Immature natural killer cell (primary cell): ENCODE results near the gene ASPSCR1. TPM values are rescaled to one million over a fixed set of nuclear protein-coding genes. Genes with fewer than 3 reads are reported as not detected.
A peak's percentile ranks its signal among the peaks of the same experiment; 100 is the strongest.
"Not testable (repeated sequence)": the region's sequence is repeated elsewhere in the genome, so short reads cannot be mapped to it uniquely, and the experiment has no call there.

Experiments
- DNase-seq, 3 donors: peaks; one replicate each; pipeline ENCODE4 v3.0.0; 2022; ENCODE audit warnings: mixed read lengths in 1 of 3
- H3K27ac Mint-ChIP-seq, 6 donors: one replicate each; pipeline ENCODE4 v1.8.0; 2020; ENCODE audit warnings: mixed read lengths in 6 of 6, mild to moderate bottlenecking in 5 of 6, inconsistent platforms in 4 of 6, moderate library complexity in 3 of 6
- H3K27me3 Mint-ChIP-seq, 3 donors: one replicate each; pipeline ENCODE4 v1.8.0; 2020 to 2021; ENCODE audit warnings: low read depth in 3 of 3, mild to moderate bottlenecking in 3 of 3, mixed read lengths in 3 of 3, moderate library complexity in 3 of 3, inconsistent platforms in 1 of 3
- H3K36me3 Mint-ChIP-seq, 3 donors: one replicate each; pipeline ENCODE4 v1.8.0; 2020; ENCODE audit warnings: mixed read lengths in 3 of 3, inconsistent platforms in 2 of 3, mild to moderate bottlenecking in 2 of 3
- H3K4me1 Mint-ChIP-seq, 2 donors: one replicate each; pipeline ENCODE4 v1.8.0; 2020; ENCODE audit warnings: inconsistent platforms in 2 of 2, mild to moderate bottlenecking in 2 of 2, mixed read lengths in 2 of 2, moderate library complexity in 1 of 2
- H3K4me3 Mint-ChIP-seq, 5 donors: one replicate each; pipeline ENCODE4 v1.8.0; 2020; ENCODE audit warnings: mild to moderate bottlenecking in 5 of 5, mixed read lengths in 5 of 5, inconsistent platforms in 3 of 5, moderate library complexity in 3 of 5
- H3K9me3 Mint-ChIP-seq, 6 donors: one replicate each; pipeline ENCODE4 v1.8.0; 2020; ENCODE audit warnings: mild to moderate bottlenecking in 6 of 6, mixed read lengths in 6 of 6, inconsistent platforms in 4 of 6, moderate library complexity in 3 of 6
- polyA plus RNA-seq, 3 donors: library from polyadenylated mRNA; unstranded; fragments of 300-500 nt; fragmentation: Illumina TruSeq; gene quantifications; one replicate each; pipeline ENCODE4 v1.2.3, GENCODE V29; 2021

The ASPSCR1 gene
- polyA plus RNA-seq, 3 donors from 2014 or later: 21.1 to 32.9 (median 31.3) TPM

DNA sequence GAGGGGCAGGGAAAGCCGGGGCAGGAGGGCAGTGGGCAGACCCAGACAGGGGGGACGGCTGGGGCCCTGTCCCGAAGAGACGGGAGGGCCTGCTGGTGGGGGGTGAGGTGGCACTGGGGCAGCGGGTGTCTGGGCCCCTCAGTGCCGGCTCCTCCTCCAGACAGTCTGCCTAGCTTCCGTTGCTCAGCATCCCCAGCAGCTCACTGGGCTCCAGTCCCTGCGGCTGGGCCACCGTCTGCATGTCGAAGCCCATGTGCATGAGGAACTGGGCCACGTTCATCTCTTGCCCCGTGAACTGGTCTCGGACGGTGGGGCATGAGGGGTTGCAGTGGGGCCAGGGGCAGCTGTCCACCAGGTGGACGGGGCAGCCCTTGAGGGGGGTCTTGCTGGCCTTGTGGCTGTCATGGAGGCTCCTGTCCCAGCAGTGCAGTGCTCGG is 24.6 kb upstream of the ASPSCR1 start:
- H3K27ac Mint-ChIP-seq: no peak overlapping the region
- H3K9me3 Mint-ChIP-seq: no peaks in the 10 kb centered on the region
- no peaks in the 10 kb centered on the region for H3K36me3 Mint-ChIP-seq
- no peak overlapping the region for H3K4me3 Mint-ChIP-seq
- H3K27me3 Mint-ChIP-seq: peaks cover 0 to 8% (median 2%) of the 10 kb centered on the region in 3 donors
- DNase-seq: no peak
- peaks cover 0 to 1% of the 10 kb centered on the region in 2 donors for H3K4me1 Mint-ChIP-seq

- not testable (repeated sequence) for H3K4me3 Mint-ChIP-seq, H3K4me1 Mint-ChIP-seq, H3K27ac Mint-ChIP-seq, DNase-seq, H3K36me3 Mint-ChIP-seq, H3K9me3 Mint-ChIP-seq
- peaks cover 2 to 10% (median 5%) of the 10 kb centered on the region in 3 donors for H3K27me3 Mint-ChIP-seq
These were observed 24.0 kb upstream of the ASPSCR1 start for GRCh38 chr17:81953443-81953842.

DNA sequence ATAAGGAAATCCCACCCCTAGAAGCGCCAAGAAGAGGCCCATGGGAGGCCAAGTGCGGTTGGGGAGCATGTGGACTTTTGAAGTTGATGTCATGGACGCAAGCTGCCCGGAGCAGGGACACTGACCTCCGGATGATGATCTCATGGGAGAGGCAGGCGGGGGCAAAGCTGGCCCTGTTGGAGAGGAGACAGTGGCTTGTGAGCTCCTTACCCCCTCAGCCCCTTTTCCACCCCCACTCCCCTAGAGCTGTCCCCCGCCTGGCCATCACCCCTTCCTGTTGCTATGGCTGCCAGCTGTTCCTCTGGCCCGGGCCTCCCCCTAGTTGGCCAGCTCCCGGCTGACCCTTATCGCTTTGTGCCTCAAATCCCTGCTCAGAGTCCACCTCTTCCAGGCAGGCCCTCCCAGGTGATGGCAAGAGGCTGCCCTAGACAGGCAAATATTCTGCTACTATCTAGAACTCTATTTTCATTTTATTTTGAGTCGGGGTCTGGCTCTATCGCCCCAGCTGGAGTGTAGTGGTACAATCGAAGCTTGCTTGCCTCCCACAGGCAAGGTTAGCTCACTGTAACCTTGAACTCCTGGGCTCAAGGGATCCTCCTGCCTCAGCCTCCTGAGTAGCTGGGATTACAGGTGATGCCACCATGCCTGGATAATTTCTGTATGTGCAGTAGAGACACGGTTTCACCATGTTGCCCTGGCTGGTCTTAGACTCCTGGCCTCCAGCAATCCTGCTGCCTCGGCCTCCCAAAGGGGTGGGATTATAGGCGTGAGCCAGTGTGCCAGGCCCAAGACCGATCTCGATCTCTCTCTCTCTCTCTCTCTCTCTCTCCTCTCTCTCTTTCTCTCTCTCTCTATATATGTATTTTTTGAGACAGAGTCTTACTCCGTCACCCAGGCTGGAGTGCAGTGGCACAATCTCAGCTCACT is 23.0 kb upstream of the ASPSCR1 start:
- H3K4me3 Mint-ChIP-seq: no peak overlapping the region
- no peaks in the 10 kb centered on the region for H3K36me3 Mint-ChIP-seq
- no peak overlapping the region for H3K27ac Mint-ChIP-seq
- DNase-seq: no peak
- H3K27me3 Mint-ChIP-seq: peaks cover 7 to 11% (median 10%) of the 10 kb centered on the region in 3 donors
- H3K4me1 Mint-ChIP-seq: peaks cover 0 to 7% of the 10 kb centered on the region in 2 donors
- no peaks in the 10 kb centered on the region for H3K9me3 Mint-ChIP-seq

GRCh38 chr17:81955058-81955681 is 22.3 kb upstream of the ASPSCR1 start:
- H3K27me3 Mint-ChIP-seq: peaks cover 7 to 11% (median 10%) of the 10 kb centered on the region in 3 donors
- no peak for DNase-seq
- no peaks in the 10 kb centered on the region for H3K9me3 Mint-ChIP-seq
- H3K4me1 Mint-ChIP-seq: peaks cover 0 to 7% of the 10 kb centered on the region in 2 donors
- no peak overlapping the region for H3K4me3 Mint-ChIP-seq
- no peak overlapping the region for H3K27ac Mint-ChIP-seq
- no peaks in the 10 kb centered on the region for H3K36me3 Mint-ChIP-seq

- Mint-ChIP-seq H3K4me1 (peaks cover 0 to 7% of the 10 kb centered on the region in 2 donors), H3K9me3 (no peaks in the 10 kb centered on the region), H3K4me3 (no peak overlapping the region), H3K27me3 (peaks cover 7 to 11% (median 9%) of the 10 kb centered on the region in 3 donors), H3K36me3 (no peaks in the 10 kb centered on the region), H3K27ac (no peak overlapping the region)
- no peak for DNase-seq
These were observed 21.5 kb upstream of the ASPSCR1 start for GRCh38 chr17:81955756-81956544.

DNA sequence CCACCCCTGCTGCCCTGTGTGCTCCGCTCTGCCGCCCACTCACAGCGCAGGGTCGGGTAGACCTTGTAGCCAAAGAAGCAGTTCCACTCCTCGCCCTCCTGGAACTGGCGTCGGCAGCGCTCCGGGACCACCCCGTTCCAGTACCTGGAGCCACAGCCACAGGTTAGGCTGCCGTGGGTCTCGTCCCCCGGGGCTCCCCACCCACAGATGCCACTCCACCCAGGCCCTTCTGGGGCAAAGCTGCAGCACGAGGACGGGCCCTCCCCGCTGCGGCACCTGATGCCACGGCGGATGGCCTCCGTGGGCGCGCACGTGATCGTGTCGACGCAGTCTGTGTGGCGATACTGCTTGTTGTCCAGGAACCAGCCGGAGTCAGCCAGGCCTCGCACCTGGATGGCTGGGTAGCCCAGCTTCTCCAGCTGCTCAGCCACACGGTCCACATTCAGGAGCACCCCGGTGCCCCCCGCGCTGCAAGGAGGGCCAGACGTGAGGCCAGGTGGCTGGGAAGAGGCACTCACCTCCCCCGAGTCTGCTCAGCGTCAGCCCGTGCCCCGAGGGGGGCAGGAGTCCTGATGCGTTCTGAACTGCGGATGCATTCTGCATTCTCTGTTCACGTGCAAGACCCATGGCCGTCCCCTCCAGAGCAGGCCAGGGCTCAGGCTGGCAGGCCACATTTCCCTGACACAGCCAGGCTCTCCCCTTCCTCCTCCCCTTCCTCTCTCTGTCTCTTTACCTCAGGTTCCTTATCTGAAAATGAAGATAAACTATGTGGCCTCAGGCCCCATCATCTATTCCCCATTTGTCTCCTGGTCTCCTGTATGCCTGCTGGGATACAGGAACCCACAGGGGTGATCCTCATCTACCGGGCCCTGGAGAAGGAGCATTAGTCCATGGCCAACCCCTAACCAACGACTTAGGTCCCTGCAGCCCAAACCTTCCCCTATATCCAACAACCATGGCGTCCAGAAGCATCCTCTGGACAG is 20.5 kb upstream of the ASPSCR1 start:
- DNase-seq: no peak
- no peaks in the 10 kb centered on the region for H3K36me3 Mint-ChIP-seq
- H3K4me3 Mint-ChIP-seq: peak overlapping the region in 2 of 5 donors; percentile 9 to 32
- H3K27ac Mint-ChIP-seq: peak overlapping the region in 1 of 6 donors; percentile 69
- peaks cover 0 to 6% of the 10 kb centered on the region in 2 donors for H3K4me1 Mint-ChIP-seq
- H3K27me3 Mint-ChIP-seq: peaks cover 7 to 11% (median 9%) of the 10 kb centered on the region in 3 donors
- H3K9me3 Mint-ChIP-seq: no peaks in the 10 kb centered on the region

- Mint-ChIP-seq H3K4me3 (peak overlapping the region in 2 of 5 donors; percentile 9 to 46), H3K4me1 (peaks cover 0 to 9% of the 10 kb centered on the region in 2 donors), H3K27ac (no peak overlapping the region), H3K36me3 (no peaks in the 10 kb centered on the region), H3K27me3 (peaks cover 12 to 13% (median 13%) of the 10 kb centered on the region in 3 donors), H3K9me3 (no peaks in the 10 kb centered on the region)
- no peak for DNase-seq
These were observed 19.6 kb upstream of the ASPSCR1 start for GRCh38 chr17:81957691-81958432.

- Mint-ChIP-seq H3K9me3 (no peaks in the 10 kb centered on the region), H3K27me3 (peaks cover 16 to 17% (median 16%) of the 10 kb centered on the region in 3 donors), H3K36me3 (no peaks in the 10 kb centered on the region), H3K4me1 (peaks cover 0 to 9% of the 10 kb centered on the region in 2 donors), H3K4me3 (peak overlapping the region; percentile 40 to 70 (median 56)), H3K27ac (no peak overlapping the region)
- DNase-seq: no peak
These were observed 18.6 kb upstream of the ASPSCR1 start for GRCh38 chr17:81958633-81959342.

DNA sequence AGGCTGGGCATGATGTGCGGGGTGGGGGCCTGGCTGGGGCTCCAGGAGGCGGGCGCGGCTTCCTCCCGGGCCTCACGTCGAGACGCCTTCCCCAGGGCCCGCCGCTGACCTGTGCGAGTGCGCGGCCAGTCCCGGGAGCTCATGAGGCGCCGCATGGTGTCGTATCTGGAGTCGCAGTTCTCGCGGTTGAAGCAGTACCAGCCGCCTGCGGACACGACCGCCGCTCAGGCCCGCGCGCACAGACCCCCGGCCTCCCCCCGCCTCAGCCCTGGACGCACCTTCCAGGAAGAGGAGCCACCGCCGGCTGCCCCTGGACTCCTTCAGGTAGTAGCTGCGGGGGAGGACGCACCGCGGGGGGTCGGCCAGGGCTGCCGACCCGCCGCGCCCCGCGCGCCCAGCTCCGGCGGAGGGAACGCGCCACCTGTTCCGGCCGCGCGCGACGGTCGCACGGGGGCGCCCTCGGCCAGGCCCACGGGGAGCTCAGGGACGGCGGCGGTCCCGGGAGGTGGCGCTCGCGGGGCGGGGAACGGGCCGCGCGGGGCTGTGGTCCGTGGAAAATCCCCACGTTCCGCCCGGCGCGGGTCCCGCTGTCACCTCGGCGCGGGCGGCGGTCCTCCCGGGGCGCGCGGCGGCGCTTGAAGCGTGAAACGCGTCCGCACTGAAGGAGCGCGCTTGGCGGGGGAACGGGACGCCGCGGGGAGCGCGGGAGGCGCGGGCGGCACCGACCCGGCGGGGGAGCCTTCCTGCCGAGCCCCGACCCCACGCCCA is 17.9 kb upstream of the ASPSCR1 start:
- Mint-ChIP-seq H3K36me3 (no peaks in the 10 kb centered on the region), H3K27ac (no peak overlapping the region), H3K27me3 (peaks cover 13 to 16% (median 16%) of the 10 kb centered on the region in 3 donors), H3K9me3 (no peaks in the 10 kb centered on the region), H3K4me1 (peaks cover 0 to 9% of the 10 kb centered on the region in 2 donors), H3K4me3 (peak overlapping the region in 2 of 5 donors; percentile 40 to 46)
- DNase-seq: peak; percentile 79 to 81 (median 80)

DNA sequence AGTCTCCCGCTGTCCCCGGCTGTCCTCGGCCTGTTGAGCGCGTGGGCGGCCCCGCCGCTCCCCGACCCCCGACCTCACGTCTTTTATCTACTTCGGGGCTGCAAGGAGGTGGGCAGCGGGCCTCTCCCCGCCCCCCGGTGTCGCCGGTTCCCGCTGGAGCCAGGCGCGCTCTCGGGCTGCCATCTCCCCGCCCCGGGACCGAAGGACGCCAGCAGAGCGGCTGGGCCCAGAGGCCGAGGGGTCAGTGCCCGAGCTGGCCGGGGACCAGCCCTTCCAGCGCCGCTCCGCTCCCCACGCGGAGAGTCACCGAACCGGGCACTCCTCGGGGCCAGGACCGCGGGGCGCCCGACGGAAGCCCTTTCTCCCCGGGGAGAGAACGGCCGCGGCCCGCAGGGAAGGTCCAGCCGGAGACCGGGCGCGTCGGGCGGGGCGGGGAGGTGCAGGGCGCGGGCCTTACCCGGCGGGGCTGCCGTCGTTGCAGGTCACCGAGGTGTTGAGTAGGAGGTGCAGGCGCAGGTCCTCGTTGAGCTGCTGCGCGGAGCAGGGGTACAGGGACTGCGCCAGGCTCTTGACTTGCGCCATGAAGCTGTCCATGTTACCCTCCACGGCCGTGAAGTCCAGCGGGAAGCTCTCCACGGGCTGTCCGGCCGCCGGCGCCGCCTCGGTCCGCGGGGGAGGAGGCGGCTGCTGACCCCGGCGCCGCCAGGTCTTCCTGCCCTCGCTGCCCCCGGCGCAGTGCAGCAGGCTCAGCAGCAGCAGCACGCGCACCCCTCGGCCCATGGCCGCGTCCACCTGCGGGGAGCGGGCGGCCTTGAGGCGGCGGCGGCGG is 17.1 kb upstream of the ASPSCR1 start:
- Mint-ChIP-seq H3K36me3 (no peaks in the 10 kb centered on the region), H3K27ac (no peak overlapping the region), H3K9me3 (no peaks in the 10 kb centered on the region), H3K4me1 (peaks cover 0 to 9% of the 10 kb centered on the region in 2 donors), H3K4me3 (no peak overlapping the region), H3K27me3 (peaks cover 13 to 16% (median 16%) of the 10 kb centered on the region in 3 donors)
- no peak for DNase-seq
